Epithelial cell of esophagus (primary cell): ENCODE measurements around the gene ATG16L1.

ENCODE experiments used
- DNase-seq: peaks from one replicate; pipeline ENCODE4 v3.0.0; 2010; ENCODE audit warnings: low read depth
- H3K4me3 ChIP-seq: 2 replicates; pipeline ENCODE4 v1.5.1; 2011; ENCODE audit warnings: mild to moderate bottlenecking, low read length, control low read depth
- CTCF ChIP-seq: IDR thresholded peaks from 2 replicates; pipeline ENCODE4 v1.5.1; 2011; ENCODE audit warnings: low read depth, mild to moderate bottlenecking, low read length, control low read depth, inconsistent platforms; ENCODE audit not compliant: insufficient read depth; ENCODE audit errors: missing control alignments

Gene ATG16L1

GRCh38 chr2:233321166-233321565, 69.7 kb downstream of the ATG16L1 start:
- no peak overlapping the region for H3K4me3 ChIP-seq
- DNase-seq: no peak
- TF ChIP-seq CTCF: no peak

- DNase-seq: no peak
- no peak for TF ChIP-seq CTCF
- no peak overlapping the region for H3K4me3 ChIP-seq
These were observed 72.4 kb downstream of the ATG16L1 start for GRCh38 chr2:233323851-233324250.

- DNase-seq: no peak
- TF ChIP-seq CTCF: no peak
- no peak overlapping the region for H3K4me3 ChIP-seq
These were observed 73.8 kb downstream of the ATG16L1 start for GRCh38 chr2:233325256-233325655.

GRCh38 chr2:233325814-233326213, 74.3 kb downstream of the ATG16L1 start:
- TF ChIP-seq CTCF: no peak
- no peak overlapping the region for H3K4me3 ChIP-seq
- no peak for DNase-seq

- no peak for TF ChIP-seq CTCF
- no peak overlapping the region for H3K4me3 ChIP-seq
- no peak for DNase-seq
These were observed 75.0 kb downstream of the ATG16L1 start for GRCh38 chr2:233326500-233326899.

- H3K4me3 ChIP-seq: no peak overlapping the region
- no peak for TF ChIP-seq CTCF
- DNase-seq: no peak
These were observed 77.4 kb downstream of the ATG16L1 start for GRCh38 chr2:233328922-233329321.

- no peak for TF ChIP-seq CTCF
- H3K4me3 ChIP-seq: no peak overlapping the region
- DNase-seq: no peak
These were observed 78.1 kb downstream of the ATG16L1 start for GRCh38 chr2:233329489-233330135.
